Cerebellar cortex (tissue), 1 donor: ENCODE measurements around the gene PSMD5.

Experiments
- DNase-seq: peaks from one replicate; pipeline ENCODE4 v3.0.0-alpha.2; 2015; ENCODE audit warnings: low spot score

The PSMD5 gene

DNA sequence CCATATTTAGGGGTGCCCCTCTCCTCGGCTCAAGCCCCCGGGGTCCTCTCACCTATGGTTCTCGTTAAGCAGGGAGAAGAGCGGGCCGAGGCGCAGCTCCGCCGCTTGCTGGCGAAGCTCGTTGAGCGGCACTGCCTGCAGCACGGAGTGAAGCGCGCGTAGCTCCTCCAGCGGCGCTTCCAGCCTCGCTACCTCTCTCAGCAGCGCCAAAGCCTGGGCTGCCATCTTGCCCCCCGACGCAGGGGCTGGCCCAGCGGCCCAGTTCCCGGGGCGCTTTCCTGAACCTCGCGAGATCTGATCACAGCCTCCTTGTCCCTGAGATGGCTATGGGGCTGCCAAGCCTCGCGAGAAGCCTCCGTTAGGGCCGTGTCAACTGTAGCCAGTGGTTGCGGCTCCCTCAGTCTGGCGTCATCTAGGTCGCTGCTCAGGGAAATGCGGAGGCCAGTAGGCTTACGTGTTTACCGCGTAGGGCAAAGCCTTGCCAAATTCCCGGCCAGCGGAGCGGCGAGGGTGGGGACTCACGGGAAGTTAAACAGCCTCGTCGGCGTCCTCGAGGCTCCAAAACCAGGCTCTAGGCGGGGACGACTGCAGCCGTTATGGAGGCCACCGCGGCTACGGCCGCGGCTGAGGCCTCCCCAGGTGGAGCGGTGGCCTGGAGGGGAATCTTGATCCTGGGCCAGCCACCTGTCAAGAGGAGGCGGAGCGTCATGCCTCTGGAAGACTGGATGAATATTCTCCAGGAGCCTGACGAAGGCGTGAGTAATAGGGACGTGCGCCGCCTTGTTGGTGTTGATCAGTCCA is at the start of gene PSMD5:
Gene PSMD5, minus strand, starts transcription at position 238 of the 801 bp plus-strand sequence. Its CDS starts 13 bp downstream, at position 225.
- peak; percentile 98 for DNase-seq

DNA sequence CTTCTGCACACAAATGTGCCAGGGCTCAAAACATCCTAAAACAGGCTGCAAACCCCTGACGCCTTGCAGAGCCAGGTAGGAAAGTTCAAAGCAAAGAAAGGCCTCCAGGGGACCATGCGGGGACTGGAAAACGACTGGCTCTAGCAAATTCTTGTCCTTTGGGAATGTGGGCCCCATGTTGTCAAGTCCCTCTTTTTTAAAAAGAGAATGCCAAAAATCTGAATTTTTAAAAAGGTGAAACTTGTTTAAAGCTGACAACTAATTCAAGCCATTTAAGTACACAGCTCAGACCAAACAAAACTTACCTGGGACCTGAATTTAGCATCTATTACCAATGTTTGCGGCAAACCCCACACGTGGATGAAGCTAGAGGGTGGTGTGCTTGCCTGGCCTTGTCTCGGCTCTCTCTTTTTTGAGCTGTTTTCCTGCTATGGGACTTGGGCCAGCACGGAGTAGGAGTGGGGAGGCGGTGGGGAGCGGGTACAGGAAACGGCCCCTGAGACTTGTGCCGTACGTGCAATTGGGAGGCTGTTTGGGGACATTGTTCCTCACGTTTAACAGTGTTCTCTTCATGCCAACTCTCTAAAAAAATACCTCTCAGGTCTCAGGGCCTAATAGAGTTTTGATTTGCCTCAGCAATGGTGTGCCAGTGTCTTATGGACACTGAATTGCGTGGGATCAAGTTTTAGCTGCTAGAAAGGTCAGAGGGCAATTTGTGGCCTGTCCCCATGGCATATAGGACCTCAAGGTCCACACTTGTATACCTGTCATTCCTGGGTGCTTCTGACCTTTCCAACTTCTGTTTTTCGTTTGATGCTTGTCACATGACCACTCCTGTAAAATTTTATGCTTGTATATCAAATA is 49.4 kb upstream of the PSMD5 start:
- no peak for DNase-seq

DNA sequence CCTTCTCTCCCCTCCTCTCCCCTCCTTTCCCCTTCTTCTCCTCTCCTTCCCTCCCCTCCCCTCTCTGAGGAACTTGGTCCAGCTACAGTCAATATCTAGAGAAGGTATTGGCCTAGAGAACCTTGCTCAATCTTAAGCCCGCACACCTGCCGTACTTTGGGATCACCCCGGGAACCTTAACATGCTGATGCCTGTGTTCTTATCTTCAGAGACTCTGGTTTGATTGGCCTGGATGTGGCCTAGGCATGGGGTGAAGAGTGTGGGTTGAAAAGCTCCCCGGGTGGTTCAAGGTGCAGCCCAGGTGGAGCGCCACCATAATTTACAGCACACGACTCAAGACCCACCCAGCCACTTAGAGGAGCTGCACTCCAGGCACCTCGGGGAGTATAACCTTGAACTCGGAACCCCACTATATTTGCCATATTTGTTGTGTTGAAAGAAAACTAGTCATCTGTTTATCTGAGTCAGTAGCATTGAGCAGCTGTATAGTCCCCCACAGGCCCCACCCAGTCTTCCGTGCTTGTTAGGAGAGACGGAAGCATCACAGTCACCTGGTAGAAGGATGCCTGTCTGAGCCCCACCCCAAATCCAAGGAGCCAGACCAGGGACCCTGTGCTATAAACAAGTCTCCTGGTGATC is 48.6 kb upstream of the PSMD5 start:
- DNase-seq, result no peak

DNA sequence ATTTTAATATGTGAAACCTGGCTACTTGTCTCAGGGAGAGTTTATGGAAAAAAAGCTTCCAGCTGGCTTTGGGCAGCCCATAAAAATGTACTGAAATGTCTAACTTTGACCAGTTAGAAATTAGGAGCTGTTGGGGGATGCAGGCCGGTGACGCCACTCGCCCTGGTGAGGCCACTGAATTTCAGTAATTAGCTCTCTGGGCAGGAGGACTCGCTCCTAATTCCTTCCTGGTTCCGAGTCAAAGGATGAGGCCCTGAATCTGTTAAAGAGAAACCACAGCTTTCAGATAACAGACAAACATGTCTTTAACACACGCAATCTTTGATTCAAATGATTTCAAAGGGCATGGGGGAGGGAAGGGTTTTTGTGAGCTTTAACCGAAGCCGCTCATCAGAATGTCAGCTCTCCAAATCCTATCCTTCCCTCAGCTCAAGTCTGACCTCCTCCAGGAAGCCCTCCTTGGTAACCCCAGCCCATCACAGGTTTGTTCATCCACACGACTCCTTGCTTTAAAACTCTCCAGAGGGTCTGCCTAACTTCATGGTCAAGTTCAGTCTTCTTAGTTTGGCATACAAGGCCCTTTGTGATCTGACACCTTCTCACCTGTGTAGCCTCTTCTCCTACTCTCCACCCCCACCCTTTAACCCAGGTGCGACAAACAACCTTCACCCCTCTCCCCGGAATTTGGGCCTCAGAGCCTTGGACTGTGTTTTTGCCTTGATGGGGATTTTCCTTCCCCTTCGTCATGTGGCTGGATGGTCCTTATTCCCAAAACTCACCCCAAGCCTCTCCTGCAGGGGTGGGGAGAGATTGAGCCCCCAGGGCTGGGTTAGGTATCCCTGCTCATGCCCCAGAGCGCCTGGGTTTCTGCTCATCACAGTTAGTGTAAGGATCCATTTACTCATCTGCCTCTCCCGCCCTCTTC is 47.9 kb upstream of the PSMD5 start:
- DNase-seq, result no peak

DNA sequence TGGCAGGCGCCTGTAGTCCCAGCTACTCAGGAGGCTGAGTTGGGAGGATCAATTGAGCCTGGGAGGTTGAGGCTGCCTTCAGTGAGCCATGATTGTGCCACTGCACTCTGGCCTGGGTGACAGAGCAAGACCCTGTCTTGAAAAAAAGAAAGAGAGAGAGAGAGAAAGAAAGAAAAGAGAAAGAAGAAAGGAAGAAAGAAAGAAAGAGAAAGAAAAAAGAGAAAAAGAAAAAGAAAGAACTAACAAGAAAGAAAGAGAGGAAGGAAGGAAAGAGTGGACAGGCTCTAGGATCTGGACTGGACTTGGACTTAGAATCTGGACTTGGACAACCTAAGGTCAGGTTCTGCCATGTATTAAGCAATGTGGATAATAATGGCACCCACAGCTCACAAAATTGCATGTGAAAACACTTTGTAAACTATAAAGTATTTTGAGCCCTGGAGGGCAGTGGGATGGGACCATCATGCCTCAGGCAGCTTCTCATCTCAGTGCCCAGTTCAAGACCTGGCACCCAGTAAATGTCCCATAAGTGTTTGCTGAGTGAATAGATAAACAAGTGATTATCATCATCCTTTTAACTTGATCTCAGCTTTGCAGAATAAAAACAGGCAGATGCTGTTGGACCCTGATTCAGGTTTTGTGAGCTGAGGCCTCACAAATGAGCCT is 47.0 kb upstream of the PSMD5 start:
- DNase-seq, result no peak

DNA sequence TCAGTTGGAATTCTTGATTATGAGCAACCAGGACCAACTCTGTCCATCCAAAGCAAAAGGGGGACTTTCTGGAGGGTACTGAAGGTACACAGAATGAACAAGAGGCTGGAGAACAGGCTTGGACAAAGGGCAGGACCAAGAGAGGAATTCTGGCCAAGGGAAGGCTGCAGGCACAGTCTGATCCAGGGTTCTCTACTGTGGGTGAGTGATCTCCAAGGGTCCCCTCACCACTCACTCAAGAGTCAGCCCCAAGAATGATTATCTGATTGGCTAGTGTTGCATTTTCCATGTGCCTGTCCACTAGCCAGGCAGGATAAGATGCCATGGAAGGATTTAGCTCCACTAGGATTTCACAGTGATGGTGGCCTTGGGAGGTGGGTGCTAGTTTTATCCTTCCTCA is 45.9 kb upstream of the PSMD5 start:
- no peak for DNase-seq

DNA sequence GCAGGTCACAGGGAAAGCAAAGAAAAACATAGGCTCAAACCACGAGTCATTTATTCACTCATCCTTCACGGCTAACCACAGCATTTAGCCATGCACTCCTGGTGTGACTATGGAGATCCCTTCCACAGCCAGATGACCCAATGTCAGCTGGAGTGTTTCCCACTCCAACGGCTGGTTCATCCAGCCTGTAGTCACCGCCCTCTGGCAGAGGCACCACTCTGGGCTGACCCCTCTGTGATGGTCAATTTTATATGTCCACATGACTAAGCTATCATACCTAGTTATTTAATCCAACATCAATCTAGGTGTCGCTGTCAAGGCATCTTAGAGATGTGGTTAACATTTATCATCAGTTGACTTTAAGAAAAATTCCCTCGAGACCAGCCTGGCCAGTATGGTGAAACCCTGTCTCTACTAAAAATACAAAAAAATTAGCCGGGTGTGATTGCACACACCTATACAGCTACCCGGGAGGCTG is 43.8 kb upstream of the PSMD5 start:
- DNase-seq, result no peak

DNA sequence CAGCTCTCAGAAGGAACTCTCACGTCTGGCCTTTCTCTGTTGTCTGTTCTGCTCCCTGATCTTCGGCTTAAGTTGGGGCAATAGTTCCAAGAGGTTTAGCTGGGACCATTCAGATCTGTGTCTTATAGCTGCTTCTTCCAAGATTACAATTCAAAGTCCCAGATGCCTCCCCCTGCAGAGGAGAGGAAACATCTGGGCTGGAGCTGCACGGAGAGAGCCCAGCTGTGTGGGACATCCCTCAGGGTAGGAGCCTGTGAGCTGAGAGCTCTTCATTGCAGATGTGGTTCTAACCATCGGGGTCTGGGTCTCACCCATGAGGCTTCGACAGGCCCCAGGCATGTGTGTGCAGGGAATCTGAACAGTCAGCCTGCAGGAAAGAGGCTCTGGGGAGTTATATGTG is 43.2 kb upstream of the PSMD5 start:
- no peak for DNase-seq

DNA sequence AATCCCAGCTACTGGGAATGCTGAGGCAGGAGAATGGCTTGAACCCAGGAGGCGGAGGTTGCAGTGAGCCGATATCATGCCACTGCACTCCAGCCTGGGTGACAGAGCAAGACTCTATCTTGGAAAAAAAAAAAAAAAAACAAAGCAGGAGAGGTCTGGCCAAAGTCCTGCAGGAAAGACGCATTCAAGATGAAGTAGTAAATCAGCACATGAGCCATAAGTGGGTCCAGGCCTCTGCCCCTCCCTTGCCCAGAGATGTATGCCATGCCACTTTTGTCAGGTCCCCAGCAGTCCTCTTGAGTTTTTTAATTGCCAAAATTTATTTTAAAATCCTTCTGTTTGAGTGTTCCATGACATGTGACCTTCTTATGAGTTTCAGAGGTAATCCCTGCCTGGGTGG is 42.7 kb upstream of the PSMD5 start:
- DNase-seq, result no peak

DNA sequence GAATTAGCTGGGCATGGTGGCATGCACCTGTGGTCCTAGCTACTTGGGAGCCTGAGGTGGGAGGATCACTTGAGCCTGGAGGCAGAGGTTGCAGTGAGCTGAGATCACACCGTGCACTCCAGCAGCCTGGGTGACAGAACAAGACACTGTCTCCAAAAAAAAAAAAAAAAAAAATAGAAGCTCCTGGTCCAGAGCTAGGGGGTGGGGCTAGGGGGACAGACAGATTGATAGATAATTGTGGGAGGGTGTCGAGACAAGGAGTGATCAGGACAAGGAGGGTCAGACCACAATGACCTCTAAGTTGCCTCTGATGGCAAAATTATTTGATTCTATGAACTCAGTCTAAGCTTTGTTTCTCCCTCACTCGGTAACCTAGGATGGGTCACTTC is 40.9 kb upstream of the PSMD5 start:
- no peak for DNase-seq

DNA sequence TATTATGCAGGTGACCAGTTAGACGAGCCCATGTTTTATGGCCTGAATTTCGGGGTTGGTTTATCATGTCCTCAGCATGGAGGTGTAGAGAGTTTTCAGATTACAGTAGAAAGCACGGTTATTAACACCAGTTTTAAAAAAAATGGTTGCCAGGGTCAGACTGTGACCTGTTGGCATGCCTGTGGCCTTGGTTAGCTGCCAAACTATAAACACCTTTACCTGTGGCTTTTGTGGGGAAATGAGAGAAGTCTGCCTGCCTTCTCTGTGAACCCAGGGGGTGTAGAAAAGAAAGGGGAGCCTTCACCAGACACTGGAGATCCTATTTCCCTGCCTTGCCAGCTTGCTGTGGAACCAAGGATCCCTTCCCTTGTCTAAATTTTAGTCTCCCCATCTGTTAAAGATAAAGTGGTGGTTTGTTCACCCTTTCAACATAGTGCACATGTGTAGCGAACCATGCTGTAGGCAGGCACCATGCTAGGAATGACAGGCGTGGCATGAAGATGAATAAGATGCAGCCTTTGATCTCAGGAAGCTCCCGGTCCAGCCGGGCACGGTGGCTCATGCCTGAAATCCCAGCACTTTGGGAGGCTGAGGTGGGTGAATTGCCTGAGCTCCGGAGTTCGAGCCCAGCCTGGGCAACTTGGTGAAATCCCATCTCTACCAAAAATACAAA is 40.3 kb upstream of the PSMD5 start:
- no peak for DNase-seq

DNA sequence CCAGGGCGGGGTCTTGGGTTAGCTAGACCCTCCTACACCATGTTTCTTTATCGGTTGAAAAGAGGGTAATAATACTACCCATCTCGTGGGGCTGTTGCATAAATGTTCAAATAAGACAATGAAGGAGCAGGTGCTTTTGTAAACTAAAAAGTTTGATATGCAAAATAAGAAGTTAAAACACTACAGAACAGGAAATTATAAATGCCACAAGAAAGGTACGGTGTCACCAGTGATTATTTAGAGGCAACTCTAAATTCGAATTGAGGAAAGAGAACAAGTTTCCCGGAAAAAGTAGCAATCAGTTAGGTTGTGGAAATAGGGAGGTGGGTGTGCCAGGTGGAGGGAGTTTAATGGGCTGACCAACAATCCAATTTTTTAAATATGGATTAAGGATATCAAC is 36.7 kb upstream of the PSMD5 start:
- DNase-seq, result no peak

DNA sequence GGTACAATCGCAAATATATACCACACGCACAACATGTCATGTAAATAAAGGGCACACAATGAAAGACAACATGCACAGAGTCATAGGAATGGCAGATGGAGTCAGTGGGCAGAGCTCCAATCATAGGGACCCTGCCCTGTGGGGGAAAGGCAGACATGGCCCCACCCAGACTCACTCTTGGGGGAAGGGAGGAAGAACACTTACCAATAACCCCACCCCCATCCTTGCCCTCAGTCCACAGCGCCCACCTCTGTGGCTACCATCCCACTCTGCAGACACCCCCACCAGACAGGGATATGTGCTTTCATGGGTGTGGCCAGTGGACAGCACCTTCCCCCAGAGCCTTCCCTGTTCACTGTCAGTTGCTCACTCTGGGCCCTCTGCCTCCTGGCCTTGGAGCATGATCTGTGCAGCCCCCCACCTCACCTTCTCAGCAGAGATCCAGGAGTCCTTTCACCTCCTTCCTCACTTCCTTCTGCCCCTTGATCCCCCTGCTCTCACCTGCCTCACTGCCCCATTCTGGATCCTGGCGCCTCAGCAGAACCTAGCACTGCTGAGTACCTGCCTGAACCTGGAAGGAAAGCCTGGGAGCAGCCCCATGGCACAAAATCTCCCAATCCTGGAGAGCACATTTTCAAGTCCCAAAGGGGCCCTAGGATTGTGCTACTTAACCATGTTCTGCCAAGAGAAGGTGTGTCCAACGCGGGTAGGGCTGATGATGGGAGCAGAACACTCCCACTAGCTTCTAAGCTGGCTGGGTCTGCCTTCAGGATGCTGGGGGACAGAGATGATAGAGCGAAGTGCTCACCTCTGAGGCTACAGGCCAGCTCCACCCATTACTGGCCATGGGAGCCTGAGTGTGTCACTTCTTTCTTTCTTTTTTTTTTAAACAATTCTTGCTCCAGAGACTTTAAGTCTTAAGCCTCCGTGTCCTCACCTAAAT is 35.7 kb upstream of the PSMD5 start:
- no peak for DNase-seq

DNA sequence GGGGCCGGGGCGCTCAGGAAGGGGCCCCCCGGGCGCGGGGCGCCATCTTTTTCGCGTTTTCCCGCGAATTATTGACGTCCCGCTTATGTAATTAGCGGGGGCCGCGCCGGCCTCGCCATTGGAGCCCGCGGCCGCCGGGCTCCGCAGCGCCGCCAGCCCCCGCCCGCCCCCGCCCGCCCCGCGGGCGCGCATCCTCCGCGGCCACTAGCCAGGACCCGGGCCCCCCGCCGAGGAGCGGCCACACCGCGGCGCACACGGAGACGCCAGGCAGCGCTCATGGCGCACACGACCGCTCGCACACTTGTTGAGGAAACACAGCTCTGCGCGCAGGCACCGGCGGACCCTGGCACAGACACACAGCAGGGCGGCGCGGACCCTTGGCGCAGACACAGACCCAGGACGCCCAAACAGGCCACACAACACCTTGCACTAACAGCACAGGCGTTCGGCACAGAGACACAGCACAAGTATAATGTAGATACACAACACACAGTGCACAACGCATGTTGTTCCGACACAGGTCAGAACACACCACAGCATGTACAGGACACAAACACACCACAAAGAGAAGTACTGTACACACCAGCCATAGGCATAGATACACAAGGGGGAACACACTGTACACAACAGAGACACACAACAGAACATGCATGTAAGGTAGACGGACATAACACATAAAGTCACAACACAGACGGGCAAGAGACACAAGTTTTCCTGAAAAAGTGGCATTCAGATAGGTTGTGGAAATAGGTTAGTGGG is 34.7 kb upstream of the PSMD5 start:
- DNase-seq, result peak; percentile 46

DNA sequence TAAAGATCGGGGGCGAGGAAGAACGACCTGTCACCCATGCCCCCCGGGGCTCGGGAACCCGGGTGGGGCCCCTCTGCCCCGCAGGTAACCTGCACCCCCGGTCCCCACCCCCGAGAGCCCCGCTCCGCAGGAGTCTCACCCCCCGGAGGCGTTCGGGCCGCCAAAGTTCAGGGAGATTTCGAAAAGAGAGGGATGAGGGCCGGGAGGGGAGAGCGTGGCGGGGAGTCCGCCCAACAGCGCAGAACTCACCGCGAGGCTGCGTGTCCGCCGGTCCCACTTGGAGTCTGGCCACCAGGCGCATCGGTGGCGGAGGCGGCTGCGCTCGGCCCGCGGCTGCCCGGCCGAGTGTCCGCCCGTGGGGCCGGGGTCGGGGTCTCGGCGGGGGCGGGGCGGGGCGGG is 34.1 kb upstream of the PSMD5 start, which contains the start of gene PHF19:
Gene PHF19, minus strand, starts transcription at position 347 of the 399 bp plus-strand sequence. CDS start 2,447 bp downstream, outside the sequence.
- DNase-seq, result no peak

DNA sequence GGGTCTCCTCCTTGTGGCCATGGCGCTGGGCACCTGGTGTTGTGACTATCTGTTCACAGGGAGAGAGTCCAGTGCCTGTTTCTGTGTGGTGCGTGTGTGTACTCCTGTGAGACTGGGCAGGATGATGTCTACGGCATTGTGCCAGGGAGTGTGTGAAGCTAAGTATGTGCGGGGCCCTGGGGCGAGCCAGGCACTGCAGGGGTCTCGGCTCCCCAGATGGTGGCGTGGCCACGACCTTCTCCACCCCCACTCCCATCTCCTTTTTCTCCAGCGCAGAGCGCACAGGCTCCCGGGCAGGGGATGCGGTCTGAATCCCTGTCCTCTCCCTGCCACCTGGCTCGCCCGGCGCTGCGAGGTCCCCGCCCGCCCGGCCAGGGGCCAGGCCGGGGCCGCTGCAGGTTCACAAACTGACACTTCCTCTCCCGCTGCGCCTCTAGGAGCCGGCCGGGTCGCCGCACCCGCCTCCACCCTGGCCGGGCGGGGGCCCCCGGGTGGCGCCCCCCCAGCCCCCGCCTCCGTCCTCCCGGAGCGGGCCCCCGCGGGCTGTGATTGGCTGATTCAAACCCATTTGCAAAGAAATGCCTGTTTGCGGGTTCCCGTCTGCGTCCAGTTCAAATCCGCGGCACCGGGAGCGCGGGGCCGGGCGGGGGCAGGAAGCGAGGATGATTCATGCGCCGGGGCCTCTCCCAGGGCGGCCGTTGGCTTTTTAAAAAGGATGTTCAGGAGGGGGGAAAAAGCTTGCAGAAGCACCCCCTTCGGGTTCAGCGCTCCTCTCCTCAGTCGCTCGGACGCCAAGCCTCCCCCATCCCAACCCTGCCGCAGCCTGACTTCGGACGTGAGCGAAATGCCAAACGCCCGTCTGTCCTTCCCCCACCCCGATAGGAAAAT is 33.5 kb upstream of the PSMD5 start:
- DNase-seq, result peak; percentile 86

DNA sequence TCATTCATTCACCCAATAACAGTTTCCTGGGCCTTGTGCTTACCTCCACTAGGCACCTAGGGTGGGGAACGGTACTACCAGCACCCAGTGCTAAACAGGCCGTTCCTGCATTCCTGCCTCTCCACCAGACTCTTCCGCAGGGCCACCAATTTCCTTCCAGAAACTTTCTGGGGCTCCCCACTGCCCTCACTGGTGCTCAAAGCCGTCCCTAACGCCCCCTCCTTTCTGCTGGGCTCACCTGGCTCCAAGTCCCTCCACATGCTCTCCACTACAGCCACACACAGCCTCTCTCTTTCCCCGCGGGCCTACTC is 32.9 kb upstream of the PSMD5 start:
- DNase-seq, result no peak

DNA sequence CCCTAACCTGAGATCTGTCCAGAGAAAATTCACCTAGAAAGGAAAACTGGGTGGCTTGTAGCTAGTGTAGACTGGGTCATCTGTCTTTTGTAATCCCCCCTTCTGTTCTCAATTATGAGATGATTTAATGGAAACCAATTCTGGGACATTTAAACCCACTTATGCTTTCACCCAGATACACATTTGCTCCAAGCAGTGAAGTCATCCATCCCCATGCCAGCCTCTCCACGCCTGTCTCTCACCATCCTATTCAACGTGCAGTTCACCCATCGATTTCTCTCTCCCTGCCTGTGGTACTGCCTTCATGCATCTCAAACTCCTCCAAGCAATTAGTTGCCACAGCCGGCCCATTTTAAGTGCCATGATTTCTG is 32.5 kb upstream of the PSMD5 start:
- no peak for DNase-seq
